Epithelial cell of esophagus (primary cell): ENCODE results near the gene LBHD1.
"Not testable (repeated sequence)": the region's sequence is repeated elsewhere in the genome, so short reads cannot be mapped to it uniquely, and the experiment has no call there.

ENCODE experiments used
- DNase-seq: peaks from one replicate; pipeline ENCODE4 v3.0.0; 2010; ENCODE audit warnings: low read depth
- H3K4me3 ChIP-seq: 2 replicates; pipeline ENCODE4 v1.5.1; 2011; ENCODE audit warnings: mild to moderate bottlenecking, low read length, control low read depth
- CTCF ChIP-seq: IDR thresholded peaks from 2 replicates; pipeline ENCODE4 v1.5.1; 2011; ENCODE audit warnings: low read depth, mild to moderate bottlenecking, low read length, control low read depth, inconsistent platforms; ENCODE audit not compliant: insufficient read depth; ENCODE audit errors: missing control alignments

Gene LBHD1

GRCh38 chr11:62656796-62657429 lies 15.2 kb downstream of the LBHD1 start:
- no peak overlapping the region for H3K4me3 ChIP-seq
- DNase-seq = no peak
- no peak for TF ChIP-seq CTCF

GRCh38 chr11:62654297-62654696 lies 17.8 kb downstream of the LBHD1 start:
- no peak for DNase-seq
- no peak overlapping the region for H3K4me3 ChIP-seq
- TF ChIP-seq CTCF = no peak

- H3K4me3 ChIP-seq = peak overlapping the region; percentile 96
- DNase-seq = no peak
- no peak for TF ChIP-seq CTCF
These were observed 19.7 kb downstream of the LBHD1 start for GRCh38 chr11:62652161-62653006.

- DNase-seq, H3K4me3 ChIP-seq: not testable (repeated sequence)
These were observed 21.8 kb downstream of the LBHD1 start for GRCh38 chr11:62650283-62650682.

- TF ChIP-seq CTCF = no peak
- H3K4me3 ChIP-seq = no peak overlapping the region
- DNase-seq = no peak
These were observed 22.6 kb downstream of the LBHD1 start for GRCh38 chr11:62649486-62649885.

GRCh38 chr11:62648967-62649364 lies 23.1 kb downstream of the LBHD1 start:
- no peak for TF ChIP-seq CTCF
- DNase-seq = no peak
- H3K4me3 ChIP-seq = no peak overlapping the region

GRCh38 chr11:62648185-62648966 lies 23.7 kb downstream of the LBHD1 start:
- no peak overlapping the region for H3K4me3 ChIP-seq
- no peak for TF ChIP-seq CTCF
- DNase-seq = no peak
